Liver (tissue), 9 donors: ENCODE results near the gene CARMIL1. TPM values are rescaled to one million over a fixed set of nuclear protein-coding genes. Genes with fewer than 3 reads are reported as not detected.

Source experiments
- DNase-seq: peaks from one replicate; pipeline ENCODE4 v3.0.0-alpha.2; 2017; ENCODE audit warnings: low spot score
- H3K27ac ChIP-seq, 2 donors: one replicate each; pipeline ENCODE4 v1.7.0; 2013; ENCODE audit warnings: inconsistent platforms in 2 of 2, low read length in 2 of 2, control low read depth in 1 of 2, low read depth in 1 of 2, mild to moderate bottlenecking in 1 of 2
- H3K27me3 ChIP-seq, 4 donors: one replicate each; pipeline versions ENCODE4 v1.6.1 to v1.7.0; 2013; ENCODE audit warnings: low read length in 3 of 4, inconsistent platforms in 1 of 4, mild to moderate bottlenecking in 1 of 4, moderate library complexity in 1 of 4; ENCODE audit not compliant: control insufficient read depth in 4 of 4, insufficient read depth in 4 of 4
- H3K36me3 ChIP-seq, 4 donors: one replicate each; pipeline versions ENCODE4 v1.6.1 to v1.7.0; 2013; ENCODE audit warnings: low read length in 3 of 4, mild to moderate bottlenecking in 3 of 4, low read depth in 1 of 4, moderate library complexity in 1 of 4; ENCODE audit not compliant: control insufficient read depth in 4 of 4, insufficient read depth in 3 of 4
- H3K4me1 ChIP-seq, 4 donors: one replicate each; pipeline versions ENCODE4 v1.6.1 to v1.7.0; 2013; ENCODE audit warnings: low read length in 3 of 4, mild to moderate bottlenecking in 3 of 4, moderate library complexity in 1 of 4; ENCODE audit not compliant: control insufficient read depth in 4 of 4, insufficient read depth in 4 of 4
- H3K4me3 ChIP-seq, 3 donors: one replicate each; pipeline versions ENCODE4 v1.6.1 to v1.7.0; 2013; ENCODE audit warnings: low read length in 3 of 3, control low read depth in 1 of 3, low read depth in 1 of 3, mild to moderate bottlenecking in 1 of 3
- H3K9ac ChIP-seq, 2 donors: one replicate each; pipeline ENCODE4 v1.7.0; 2013; ENCODE audit warnings: low read length in 2 of 2, mild to moderate bottlenecking in 2 of 2, moderate library complexity in 2 of 2, control low read depth in 1 of 2, low read depth in 1 of 2
- H3K9me3 ChIP-seq, 4 donors: one replicate each; pipeline versions ENCODE4 v1.6.1 to v1.7.0; 2013; ENCODE audit warnings: low read length in 3 of 4; ENCODE audit not compliant: control insufficient read depth in 4 of 4
- ATF3 ChIP-seq: IDR thresholded peaks from 2 replicates; pipeline ENCODE4 v1.6.1; 2016; ENCODE audit warnings: antibody characterized with exemption
- EGR1 ChIP-seq, 2 donors: IDR thresholded peaks; 2 replicates each; pipeline ENCODE4 v1.6.1; 2016 to 2018; ENCODE audit warnings: antibody characterized with exemption in 2 of 2, low read depth in 2 of 2
- FOXA1 ChIP-seq: IDR thresholded peaks from 2 replicates; pipeline ENCODE4 v1.6.1; 2016; ENCODE audit warnings: antibody characterized with exemption
- FOXA2 ChIP-seq: IDR thresholded peaks from 2 replicates; pipeline ENCODE4 v1.6.1; 2016; ENCODE audit warnings: antibody characterized with exemption
- GABPA ChIP-seq, 2 donors: IDR thresholded peaks in 1 of 2; conservative IDR thresholded peaks in 1 of 2; 2 replicates each; pipeline ENCODE4 v1.6.1; 2016; ENCODE audit warnings: antibody characterized with exemption in 2 of 2, mild to moderate bottlenecking in 1 of 2, moderate library complexity in 1 of 2
- HNF4A ChIP-seq, 2 donors: conservative IDR thresholded peaks; 2 replicates each; pipeline ENCODE4 v1.6.1; 2016; ENCODE audit warnings: antibody characterized with exemption in 2 of 2, mild to moderate bottlenecking in 2 of 2
- HNF4G ChIP-seq: IDR thresholded peaks from 2 replicates; pipeline ENCODE4 v1.6.1; 2016; ENCODE audit warnings: antibody characterized with exemption
- JUND ChIP-seq, 2 donors: IDR thresholded peaks; 2 replicates each; pipeline ENCODE4 v1.6.1; 2016; ENCODE audit warnings: antibody characterized with exemption in 2 of 2
- MAX ChIP-seq: IDR thresholded peaks from 2 replicates; pipeline ENCODE4 v1.6.1; 2016; ENCODE audit warnings: antibody characterized with exemption
- NR2F2 ChIP-seq: IDR thresholded peaks from 2 replicates; pipeline ENCODE4 v1.6.1; 2016; ENCODE audit warnings: antibody characterized with exemption
- RAD21 ChIP-seq, 2 donors: IDR thresholded peaks; 2 replicates each; pipeline ENCODE4 v1.6.1; 2016; ENCODE audit warnings: antibody characterized with exemption in 2 of 2, mild to moderate bottlenecking in 2 of 2
- REST ChIP-seq: IDR thresholded peaks from 2 replicates; pipeline ENCODE4 v1.6.1; 2016; ENCODE audit warnings: antibody characterized with exemption, mild to moderate bottlenecking
- RXRA ChIP-seq, 2 donors: IDR thresholded peaks; 2 replicates each; pipeline ENCODE4 v1.6.1; 2017 to 2018; ENCODE audit warnings: antibody characterized with exemption in 2 of 2, mild to moderate bottlenecking in 1 of 2
- SP1 ChIP-seq: IDR thresholded peaks from 2 replicates; pipeline ENCODE4 v1.6.1; 2018; ENCODE audit warnings: antibody characterized with exemption, mild to moderate bottlenecking
- TAF1 ChIP-seq: conservative IDR thresholded peaks from 2 replicates; pipeline ENCODE4 v1.6.1; 2016; ENCODE audit warnings: antibody characterized with exemption, mild to moderate bottlenecking
- YY1 ChIP-seq: IDR thresholded peaks from 2 replicates; pipeline ENCODE4 v1.6.1; 2016; ENCODE audit warnings: antibody characterized with exemption, mild to moderate bottlenecking
- WGBS: extraction: QIAGEN DNeasy Blood & Tissue Kit; methylation state at CpG from one replicate; pipeline ENCODE4 v1.1.7; 2013; 5-methylcytosine and 5-hydroxymethylcytosine counted together
- polyA plus RNA-seq, 2 donors: library from polyadenylated mRNA; stranded (reverse) in 1 of 2; unstranded in 1 of 2; fragments of 200-250 nt in 1 of 2; fragments of >200 nt in 1 of 2; fragmentation: Nextera tagmentation in 1 of 2; extraction: Ambion mirVana in 1 of 2; gene quantifications; one replicate each; pipeline versions ENCODE4 v1.2.1 to v1.2.3, GENCODE V29; 2013 to 2015
- total RNA-seq, 2 donors: library from RNA; depleted of rRNA; stranded (reverse); fragments of >200 nt; gene quantifications; one replicate each; pipeline ENCODE4 v1.2.3, GENCODE V29; 2014
- TF ChIP-seq, protein P1 (sequence below): IDR thresholded peaks from 2 replicates; pipeline ENCODE4 v1.6.1; 2016; ENCODE audit warnings: antibody characterized with exemption
- TF ChIP-seq, protein P2 (sequence below): fragments of 150-350 bp; IDR thresholded peaks from 2 replicates; pipeline ENCODE4 v1.5.1; 2017; ENCODE audit warnings: improper control_type of control experiment, low read depth, low read length; ENCODE audit not compliant: missing input control
- donor health status: healthy.
- donor health status: healthy.
- donor health status: healthy.
- donor health status: healthy.
- donor health status: healthy.

The CARMIL1 gene
- total and polyA plus RNA-seq, 4 donors, result 1.4 to 9.5 (median 3.5) TPM

DNA sequence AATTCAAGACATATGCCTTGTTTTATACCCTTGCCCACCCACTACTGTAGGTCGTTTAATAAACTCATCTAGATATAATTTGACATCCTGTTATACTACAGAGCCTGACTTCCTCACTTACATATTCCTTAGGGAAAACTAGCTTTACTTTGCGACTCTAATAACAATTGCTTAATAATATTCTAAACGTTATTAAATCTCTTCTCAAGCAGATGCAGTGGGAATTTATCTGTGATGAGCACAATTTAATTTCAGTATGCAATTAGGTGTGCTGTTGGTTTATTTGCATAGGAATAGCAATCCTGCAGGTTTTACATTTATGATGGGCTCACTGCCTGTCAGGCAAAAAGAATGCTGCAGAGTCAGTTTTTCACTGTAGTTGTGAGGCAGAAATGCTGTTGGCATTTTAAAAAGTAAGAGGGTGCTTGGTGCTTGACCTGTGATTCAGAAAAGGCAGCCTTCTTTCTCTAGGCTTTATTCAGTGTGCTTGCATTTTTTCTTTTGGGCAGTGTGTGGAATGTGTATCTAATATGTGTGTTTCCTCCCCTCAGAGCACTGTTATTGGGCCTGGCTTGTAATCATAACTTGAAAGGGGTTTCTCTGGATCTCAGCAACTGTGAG lies 220.6 kb downstream of the CARMIL1 start:
- 61% methylated on average over 3 of the region's 3 CpGs for WGBS
- Histone ChIP-seq H3K9ac (no peak overlapping the region), H3K4me1 (no peaks in the 10 kb centered on the region), H3K4me3 (no peak overlapping the region), H3K36me3 (no peaks in the 10 kb centered on the region), H3K27ac (no peak overlapping the region), H3K27me3 (no peaks in the 10 kb centered on the region), H3K9me3 (no peaks in the 10 kb centered on the region)
- DNase-seq, result no peak
- TF ChIP-seq FOXA2 (no peak), HNF4G (no peak), SP1 (no peak), GABPA (IDR thresholded peaks at IDR 0.05 in 1 of 2, conservative IDR thresholded peaks at IDR 0.05 in 1 of 2) (no peak), REST (no peak), EGR1 (IDR thresholded peaks at IDR 0.05; ENCODE audit: low read depth in 2 of 2) (no peak), RAD21 (IDR thresholded peaks at IDR 0.05) (no peak), FOXA1 (no peak), YY1 (no peak), JUND (IDR thresholded peaks at IDR 0.05) (no peak), NR2F2 (no peak), TAF1 (no peak), RXRA (IDR thresholded peaks at IDR 0.05) (no peak)
- TF ChIP-seq, protein P1, sequence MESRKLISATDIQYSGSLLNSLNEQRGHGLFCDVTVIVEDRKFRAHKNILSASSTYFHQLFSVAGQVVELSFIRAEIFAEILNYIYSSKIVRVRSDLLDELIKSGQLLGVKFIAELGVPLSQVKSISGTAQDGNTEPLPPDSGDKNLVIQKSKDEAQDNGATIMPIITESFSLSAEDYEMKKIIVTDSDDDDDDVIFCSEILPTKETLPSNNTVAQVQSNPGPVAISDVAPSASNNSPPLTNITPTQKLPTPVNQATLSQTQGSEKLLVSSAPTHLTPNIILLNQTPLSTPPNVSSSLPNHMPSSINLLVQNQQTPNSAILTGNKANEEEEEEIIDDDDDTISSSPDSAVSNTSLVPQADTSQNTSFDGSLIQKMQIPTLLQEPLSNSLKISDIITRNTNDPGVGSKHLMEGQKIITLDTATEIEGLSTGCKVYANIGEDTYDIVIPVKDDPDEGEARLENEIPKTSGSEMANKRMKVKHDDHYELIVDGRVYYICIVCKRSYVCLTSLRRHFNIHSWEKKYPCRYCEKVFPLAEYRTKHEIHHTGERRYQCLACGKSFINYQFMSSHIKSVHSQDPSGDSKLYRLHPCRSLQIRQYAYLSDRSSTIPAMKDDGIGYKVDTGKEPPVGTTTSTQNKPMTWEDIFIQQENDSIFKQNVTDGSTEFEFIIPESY, result no peak
- TF ChIP-seq, protein P2, sequence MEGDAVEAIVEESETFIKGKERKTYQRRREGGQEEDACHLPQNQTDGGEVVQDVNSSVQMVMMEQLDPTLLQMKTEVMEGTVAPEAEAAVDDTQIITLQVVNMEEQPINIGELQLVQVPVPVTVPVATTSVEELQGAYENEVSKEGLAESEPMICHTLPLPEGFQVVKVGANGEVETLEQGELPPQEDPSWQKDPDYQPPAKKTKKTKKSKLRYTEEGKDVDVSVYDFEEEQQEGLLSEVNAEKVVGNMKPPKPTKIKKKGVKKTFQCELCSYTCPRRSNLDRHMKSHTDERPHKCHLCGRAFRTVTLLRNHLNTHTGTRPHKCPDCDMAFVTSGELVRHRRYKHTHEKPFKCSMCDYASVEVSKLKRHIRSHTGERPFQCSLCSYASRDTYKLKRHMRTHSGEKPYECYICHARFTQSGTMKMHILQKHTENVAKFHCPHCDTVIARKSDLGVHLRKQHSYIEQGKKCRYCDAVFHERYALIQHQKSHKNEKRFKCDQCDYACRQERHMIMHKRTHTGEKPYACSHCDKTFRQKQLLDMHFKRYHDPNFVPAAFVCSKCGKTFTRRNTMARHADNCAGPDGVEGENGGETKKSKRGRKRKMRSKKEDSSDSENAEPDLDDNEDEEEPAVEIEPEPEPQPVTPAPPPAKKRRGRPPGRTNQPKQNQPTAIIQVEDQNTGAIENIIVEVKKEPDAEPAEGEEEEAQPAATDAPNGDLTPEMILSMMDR, result no peak

DNA sequence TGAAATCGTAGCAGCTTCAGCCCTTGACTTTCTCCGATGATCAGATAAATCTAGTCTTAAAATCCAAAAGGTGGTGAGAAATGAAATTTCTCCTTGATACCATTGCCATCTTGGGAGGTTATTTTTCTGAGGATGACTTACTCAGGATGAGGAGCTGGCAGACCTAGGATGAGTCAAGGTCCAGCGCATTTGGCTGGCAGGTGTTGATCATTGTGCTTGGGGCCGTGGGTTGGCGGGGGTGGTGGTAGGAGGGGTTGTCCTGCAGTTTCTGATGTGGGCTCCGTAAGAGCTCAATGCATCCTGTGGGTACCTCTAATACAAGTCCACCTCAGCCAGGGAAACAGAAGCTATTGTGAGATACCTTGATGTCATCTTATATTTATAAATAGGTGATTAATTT lies 224.5 kb downstream of the CARMIL1 start:
- Histone ChIP-seq H3K36me3 (no peaks in the 10 kb centered on the region), H3K27me3 (no peaks in the 10 kb centered on the region), H3K9ac (no peak overlapping the region), H3K4me1 (no peaks in the 10 kb centered on the region), H3K27ac (no peak overlapping the region), H3K4me3 (no peak overlapping the region), H3K9me3 (no peaks in the 10 kb centered on the region)
- 96% methylated on average over 6 of the region's 6 CpGs for WGBS
- TF ChIP-seq MAX (no peak), SP1 (no peak), ATF3 (no peak), REST (no peak), HNF4G (no peak), HNF4A (conservative IDR thresholded peaks at IDR 0.05) (no peak), NR2F2 (no peak), YY1 (no peak), FOXA2 (no peak)
- TF ChIP-seq, protein P1, result no peak
- no peak for DNase-seq
